GM21576 (cell line): ENCODE results near the gene CAMKMT.

ENCODE experiments used
- ATAC-seq: cut with Tn5 transposase; IDR thresholded peaks from one replicate; pipeline ENCODE4 v1.9.1; 2021; ENCODE audit warnings: mild to moderate bottlenecking, moderate library complexity; ENCODE audit not compliant: unreplicated experiment

CAMKMT gene

GRCh38 chr2:44638649-44639048, 276.9 kb downstream of the CAMKMT start:
- no peak for ATAC-seq

- no peak for ATAC-seq
These were observed 277.7 kb downstream of the CAMKMT start for GRCh38 chr2:44639399-44639798.

GRCh38 chr2:44642123-44642857, 280.5 kb downstream of the CAMKMT start:
- ATAC-seq, result no peak

GRCh38 chr2:44645937-44646336, 284.2 kb downstream of the CAMKMT start:
- no peak for ATAC-seq

GRCh38 chr2:44649381-44649780, 287.6 kb downstream of the CAMKMT start:
- no peak for ATAC-seq

- ATAC-seq, result no peak
These were observed 289.0 kb downstream of the CAMKMT start for GRCh38 chr2:44650796-44651195.

GRCh38 chr2:44651974-44652373, 290.2 kb downstream of the CAMKMT start:
- ATAC-seq, result no peak

GRCh38 chr2:44652701-44653100, 291.0 kb downstream of the CAMKMT start:
- no peak for ATAC-seq

- ATAC-seq, result no peak
These were observed 293.7 kb downstream of the CAMKMT start for GRCh38 chr2:44655401-44655864.

GRCh38 chr2:44656460-44656859, 294.7 kb downstream of the CAMKMT start:
- no peak for ATAC-seq

GRCh38 chr2:44663471-44664073, 301.8 kb downstream of the CAMKMT start:
- no peak for ATAC-seq

GRCh38 chr2:44668336-44668735, 306.6 kb downstream of the CAMKMT start:
- ATAC-seq, result no peak

GRCh38 chr2:44671276-44671675, 309.5 kb downstream of the CAMKMT start:
- ATAC-seq, result no peak

- ATAC-seq, result no peak
These were observed 310.2 kb downstream of the CAMKMT start for GRCh38 chr2:44671916-44672315.

- ATAC-seq, result no peak
These were observed 310.7 kb downstream of the CAMKMT start for GRCh38 chr2:44672431-44672830.

- no peak for ATAC-seq
These were observed 312.9 kb downstream of the CAMKMT start for GRCh38 chr2:44674473-44675284.

GRCh38 chr2:44676379-44676778, 314.6 kb downstream of the CAMKMT start:
- ATAC-seq, result no peak

- ATAC-seq, result no peak
These were observed 317.8 kb downstream of the CAMKMT start for GRCh38 chr2:44679584-44679983.

GRCh38 chr2:44679990-44680389, 318.2 kb downstream of the CAMKMT start:
- no peak for ATAC-seq

GRCh38 chr2:44680424-44680971, 318.8 kb downstream of the CAMKMT start:
- no peak for ATAC-seq

- no peak for ATAC-seq
These were observed 319.3 kb downstream of the CAMKMT start for GRCh38 chr2:44680983-44681531.
